Stimulated activated CD8-positive, alpha-beta memory T cell treated with anti-CD3 and anti-CD28 coated beads, Interleukin-4, amount 100 ng/mL, for 1 hour (primary cell): ENCODE data around the gene EFCAB11.

Source experiments
- DNase-seq, 2 donors: peaks; one replicate each; pipeline ENCODE4 v3.0.0-alpha.2; 2020; ENCODE audit warnings: low read depth in 2 of 2, low spot score in 1 of 2

EFCAB11 gene

GRCh38 chr14:89954070-89955021, at the start of gene EFCAB11:
EFCAB11 (minus strand) TSS chr14:89954730; CDS start chr14:89954660, 70 bp downstream.
- DNase-seq: peak; percentile 80 to 90

- DNase-seq: no peak
Measured at GRCh38 chr14:90003526-90004307, 49.2 kb upstream of the EFCAB11 start.

GRCh38 chr14:90000935-90001334, 46.4 kb upstream of the EFCAB11 start:
- DNase-seq: no peak

GRCh38 chr14:89996963-89997362, 42.4 kb upstream of the EFCAB11 start:
- no peak for DNase-seq

GRCh38 chr14:89992273-89992672, 37.7 kb upstream of the EFCAB11 start:
- DNase-seq: no peak

- DNase-seq: no peak
Measured at GRCh38 chr14:89990623-89991275, 36.2 kb upstream of the EFCAB11 start.

GRCh38 chr14:89990218-89990617, 35.7 kb upstream of the EFCAB11 start:
- DNase-seq: no peak

- no peak for DNase-seq
Measured at GRCh38 chr14:89988787-89989186, 34.3 kb upstream of the EFCAB11 start.

- no peak for DNase-seq
Measured at GRCh38 chr14:89987161-89987475, 32.6 kb upstream of the EFCAB11 start.

- DNase-seq: no peak
Measured at GRCh38 chr14:89986462-89987160, 32.1 kb upstream of the EFCAB11 start.

- DNase-seq: no peak
Measured at GRCh38 chr14:89983375-89983774, 28.8 kb upstream of the EFCAB11 start.

GRCh38 chr14:89978656-89979055, 24.1 kb upstream of the EFCAB11 start:
- no peak for DNase-seq

GRCh38 chr14:89977668-89978067, 23.1 kb upstream of the EFCAB11 start:
- no peak for DNase-seq

GRCh38 chr14:89973234-89973823, 18.8 kb upstream of the EFCAB11 start:
- no peak for DNase-seq

GRCh38 chr14:89965839-89966238, 11.3 kb upstream of the EFCAB11 start:
- DNase-seq: no peak

GRCh38 chr14:89963288-89963978, 8.9 kb upstream of the EFCAB11 start:
- no peak for DNase-seq

GRCh38 chr14:89960914-89961313, 6.4 kb upstream of the EFCAB11 start:
- DNase-seq: no peak

GRCh38 chr14:89959853-89960445, 5.4 kb upstream of the EFCAB11 start:
- DNase-seq: no peak

GRCh38 chr14:89958966-89959365, 4.4 kb upstream of the EFCAB11 start:
- no peak for DNase-seq

- DNase-seq: no peak
Measured at GRCh38 chr14:89957791-89958190, 3.3 kb upstream of the EFCAB11 start.
